ENCODE results near the gene ELMO3.

The ELMO3 gene

DNA sequence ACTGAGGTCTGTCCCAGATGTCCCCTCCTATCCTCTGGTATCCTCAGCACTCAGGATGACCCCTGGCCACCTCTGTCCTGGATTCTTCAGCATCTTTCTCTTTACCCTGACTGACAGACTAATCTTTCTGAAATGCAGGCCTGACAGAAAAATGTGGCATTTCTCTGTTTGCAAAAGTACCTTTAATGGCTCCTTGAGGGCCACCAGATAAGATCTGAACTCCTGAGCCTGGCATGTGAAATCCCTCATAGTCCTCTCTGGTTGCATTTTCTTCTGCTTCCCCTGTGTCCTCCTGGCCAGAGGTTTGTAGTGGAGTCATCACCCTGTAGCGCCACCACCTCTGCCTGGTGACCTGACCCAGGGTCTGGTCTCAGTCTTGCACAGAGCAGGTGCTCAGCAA is 2.0 kb upstream of the ELMO3 start:
- no peaks in the 10 kb centered on the region for H3K9me3 ChIP-seq (ENCODE audit: control insufficient read depth, insufficient read depth, low read depth, low read length)
- ChIA-PET CTCF (interaction anchor here (1.2 to 2.2 kb wide), 4 partner anchors 11 to 30 kb away, joined by 4 to 10 read pairs (median 6); partner anchors contain the start of genes MATCAP1 and TMEM208), POLR2A (interaction anchor here (0.9 to 1.8 kb wide), 4 partner anchors 12 to 49 kb away, joined by 3 to 11 read pairs (median 3); partner anchors contain the start of gene TMEM208)
- H3K27ac ChIP-seq (ENCODE audit: extremely low read depth, low read depth, low read length), result no peak overlapping the region
- H3K36me3 ChIP-seq (ENCODE audit: control insufficient read depth in 2 of 2, insufficient read depth in 1 of 2, low read length in 2 of 2), result peaks cover 7 to 80% of the 10 kb centered on the region in 2 experiments; a peak in 2 of 3 replicates
- TF ChIP-seq ZBTB48 (tag by site-specific recombination; IDR thresholded peaks at IDR 0.05) (no peak), ZNF112 (tag by site-specific recombination; IDR thresholded peaks at IDR 0.05) (no peak), ZNF658 (tag by site-specific recombination; IDR thresholded peaks at IDR 0.05) (no peak), ZNF701 (tag by site-specific recombination; IDR thresholded peaks at IDR 0.05) (no peak), ZNF626 (tag by site-specific recombination; IDR thresholded peaks at IDR 0.05) (no peak), ZNF26 (tag by site-specific recombination; IDR thresholded peaks at IDR 0.05) (no peak), ZBTB20 (tag by site-specific recombination; IDR thresholded peaks at IDR 0.05) (no peak), TRIM28 (IDR thresholded peaks at IDR 0.05; ENCODE audit: borderline replicate concordance, low read length) (no peak), ZNF350 (tag by site-specific recombination; IDR thresholded peaks at IDR 0.05) (no peak), MEIS1 (CRISPR knock-in tag; IDR thresholded peaks at IDR 0.05; ENCODE audit: borderline replicate concordance) (no peak), ZBTB21 (tag by site-specific recombination; IDR thresholded peaks at IDR 0.05) (no peak), ZNF302 (tag by site-specific recombination; IDR thresholded peaks at IDR 0.05; ENCODE audit: low read depth) (no peak), ZBTB44 (tag by site-specific recombination; IDR thresholded peaks at IDR 0.05) (no peak)
- TF ChIP-seq, protein P1, sequence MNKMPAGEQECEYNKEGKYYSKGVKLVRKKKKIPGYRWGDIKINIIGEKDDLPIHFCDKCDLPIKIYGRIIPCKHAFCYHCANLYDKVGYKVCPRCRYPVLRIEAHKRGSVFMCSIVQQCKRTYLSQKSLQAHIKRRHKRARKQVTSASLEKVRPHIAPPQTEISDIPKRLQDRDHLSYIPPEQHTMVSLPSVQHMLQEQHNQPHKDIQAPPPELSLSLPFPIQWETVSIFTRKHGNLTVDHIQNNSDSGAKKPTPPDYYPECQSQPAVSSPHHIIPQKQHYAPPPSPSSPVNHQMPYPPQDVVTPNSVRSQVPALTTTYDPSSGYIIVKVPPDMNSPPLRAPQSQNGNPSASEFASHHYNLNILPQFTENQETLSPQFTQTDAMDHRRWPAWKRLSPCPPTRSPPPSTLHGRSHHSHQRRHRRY (tag by site-specific recombination; IDR thresholded peaks at IDR 0.05), result no peak
- TF ChIP-seq, protein P2, sequence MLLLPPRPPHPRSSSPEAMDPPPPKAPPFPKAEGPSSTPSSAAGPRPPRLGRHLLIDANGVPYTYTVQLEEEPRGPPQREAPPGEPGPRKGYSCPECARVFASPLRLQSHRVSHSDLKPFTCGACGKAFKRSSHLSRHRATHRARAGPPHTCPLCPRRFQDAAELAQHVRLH (tag by site-specific recombination; IDR thresholded peaks at IDR 0.05), result no peak
- TF ChIP-seq, protein P3, sequence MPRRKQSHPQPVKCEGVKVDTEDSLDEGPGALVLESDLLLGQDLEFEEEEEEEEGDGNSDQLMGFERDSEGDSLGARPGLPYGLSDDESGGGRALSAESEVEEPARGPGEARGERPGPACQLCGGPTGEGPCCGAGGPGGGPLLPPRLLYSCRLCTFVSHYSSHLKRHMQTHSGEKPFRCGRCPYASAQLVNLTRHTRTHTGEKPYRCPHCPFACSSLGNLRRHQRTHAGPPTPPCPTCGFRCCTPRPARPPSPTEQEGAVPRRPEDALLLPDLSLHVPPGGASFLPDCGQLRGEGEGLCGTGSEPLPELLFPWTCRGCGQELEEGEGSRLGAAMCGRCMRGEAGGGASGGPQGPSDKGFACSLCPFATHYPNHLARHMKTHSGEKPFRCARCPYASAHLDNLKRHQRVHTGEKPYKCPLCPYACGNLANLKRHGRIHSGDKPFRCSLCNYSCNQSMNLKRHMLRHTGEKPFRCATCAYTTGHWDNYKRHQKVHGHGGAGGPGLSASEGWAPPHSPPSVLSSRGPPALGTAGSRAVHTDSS (tag by site-specific recombination; IDR thresholded peaks at IDR 0.05), result no peak
- H3K4me3 ChIP-seq (ENCODE audit: low read depth, low read length), result no peak overlapping the region
- peaks cover 7% of the 10 kb centered on the region for H3K4me1 ChIP-seq (ENCODE audit: control insufficient read depth, insufficient read depth, low read length)

DNA sequence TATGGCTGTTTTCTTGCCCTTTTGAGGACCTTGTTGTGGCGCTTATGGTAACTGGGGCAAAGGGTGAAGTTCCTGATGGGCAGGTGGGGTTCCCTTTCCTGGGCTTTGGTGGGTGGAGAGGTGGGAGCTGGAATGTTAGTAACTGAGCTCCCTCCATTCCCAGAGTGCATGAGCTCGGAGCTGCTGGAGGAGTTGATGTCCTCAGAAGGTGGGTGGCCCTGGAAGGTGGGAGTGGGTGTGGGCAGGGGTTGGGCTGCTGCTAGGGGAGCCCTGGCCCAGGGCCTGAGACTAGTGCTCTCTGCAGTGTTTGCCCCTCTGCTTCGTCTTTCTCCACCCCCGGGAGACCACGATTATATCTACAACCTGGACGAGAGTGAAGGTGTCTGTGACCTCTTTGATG is 1.2 kb upstream of the ELMO3 start:
- ChIA-PET POLR2A (interaction anchor here (0.9 to 2.1 kb wide), 9 partner anchors 10 to 237 kb away, joined by 3 to 11 read pairs (median 4); partner anchors contain the start of genes CES3 and TMEM208), CTCF (interaction anchor here (0.5 to 2.2 kb wide), 9 partner anchors 10 to 121 kb away, joined by 3 to 10 read pairs (median 3); partner anchors contain the start of gene MATCAP1)
- Histone ChIP-seq H3K4me3 (ENCODE audit: low read depth, low read length) (no peak overlapping the region), H3K4me1 (ENCODE audit: control insufficient read depth, insufficient read depth, low read length) (peaks cover 7% of the 10 kb centered on the region), H3K27ac (ENCODE audit: extremely low read depth, low read depth, low read length) (0 out of 2 replicates have a peak overlapping the region, but pooled peaks have one; percentile 4), H3K9me3 (ENCODE audit: control insufficient read depth, insufficient read depth, low read depth, low read length) (no peaks in the 10 kb centered on the region), H3K36me3 (ENCODE audit: control insufficient read depth in 2 of 2, insufficient read depth in 1 of 2, low read length in 2 of 2) (peaks cover 7 to 89% of the 10 kb centered on the region in 2 experiments; a peak in 2 of 3 replicates)
- peak; percentile 95 for TF ChIP-seq ZFHX2 (tag by site-specific recombination; conservative IDR thresholded peaks at IDR 0.05)
- TF ChIP-seq ZNF768 (tag by site-specific recombination; IDR thresholded peaks at IDR 0.05), result no peak
- TF ChIP-seq, protein P4, sequence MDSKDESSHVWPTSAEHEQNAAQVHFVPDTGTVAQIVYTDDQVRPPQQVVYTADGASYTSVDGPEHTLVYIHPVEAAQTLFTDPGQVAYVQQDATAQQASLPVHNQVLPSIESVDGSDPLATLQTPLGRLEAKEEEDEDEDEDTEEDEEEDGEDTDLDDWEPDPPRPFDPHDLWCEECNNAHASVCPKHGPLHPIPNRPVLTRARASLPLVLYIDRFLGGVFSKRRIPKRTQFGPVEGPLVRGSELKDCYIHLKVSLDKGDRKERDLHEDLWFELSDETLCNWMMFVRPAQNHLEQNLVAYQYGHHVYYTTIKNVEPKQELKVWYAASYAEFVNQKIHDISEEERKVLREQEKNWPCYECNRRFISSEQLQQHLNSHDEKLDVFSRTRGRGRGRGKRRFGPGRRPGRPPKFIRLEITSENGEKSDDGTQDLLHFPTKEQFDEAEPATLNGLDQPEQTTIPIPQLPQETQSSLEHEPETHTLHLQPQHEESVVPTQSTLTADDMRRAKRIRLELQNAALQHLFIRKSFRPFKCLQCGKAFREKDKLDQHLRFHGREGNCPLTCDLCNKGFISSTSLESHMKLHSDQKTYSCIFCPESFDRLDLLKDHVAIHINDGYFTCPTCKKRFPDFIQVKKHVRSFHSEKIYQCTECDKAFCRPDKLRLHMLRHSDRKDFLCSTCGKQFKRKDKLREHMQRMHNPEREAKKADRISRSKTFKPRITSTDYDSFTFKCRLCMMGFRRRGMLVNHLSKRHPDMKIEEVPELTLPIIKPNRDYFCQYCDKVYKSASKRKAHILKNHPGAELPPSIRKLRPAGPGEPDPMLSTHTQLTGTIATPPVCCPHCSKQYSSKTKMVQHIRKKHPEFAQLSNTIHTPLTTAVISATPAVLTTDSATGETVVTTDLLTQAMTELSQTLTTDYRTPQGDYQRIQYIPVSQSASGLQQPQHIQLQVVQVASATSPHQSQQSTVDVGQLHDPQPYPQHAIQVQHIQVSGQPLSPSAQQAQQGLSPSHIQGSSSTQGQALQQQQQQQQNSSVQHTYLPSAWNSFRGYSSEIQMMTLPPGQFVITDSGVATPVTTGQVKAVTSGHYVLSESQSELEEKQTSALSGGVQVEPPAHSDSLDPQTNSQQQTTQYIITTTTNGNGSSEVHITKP (tag by site-specific recombination; IDR thresholded peaks at IDR 0.05), result peak; percentile 49
- TF ChIP-seq EGR2 (tag by site-specific recombination; IDR thresholded peaks at IDR 0.05; ENCODE audit: low read depth), result peak; percentile 94
